Measurements from ENCODE around the gene IL19. TPM values are rescaled to one million over a fixed set of nuclear protein-coding genes. Genes with fewer than 3 reads are reported as not detected.
A peak's percentile ranks its signal among the peaks of the same experiment; 100 is the strongest.

IL19 gene
- total RNA-seq, 2 experiments from 2014 or later = not detected

DNA sequence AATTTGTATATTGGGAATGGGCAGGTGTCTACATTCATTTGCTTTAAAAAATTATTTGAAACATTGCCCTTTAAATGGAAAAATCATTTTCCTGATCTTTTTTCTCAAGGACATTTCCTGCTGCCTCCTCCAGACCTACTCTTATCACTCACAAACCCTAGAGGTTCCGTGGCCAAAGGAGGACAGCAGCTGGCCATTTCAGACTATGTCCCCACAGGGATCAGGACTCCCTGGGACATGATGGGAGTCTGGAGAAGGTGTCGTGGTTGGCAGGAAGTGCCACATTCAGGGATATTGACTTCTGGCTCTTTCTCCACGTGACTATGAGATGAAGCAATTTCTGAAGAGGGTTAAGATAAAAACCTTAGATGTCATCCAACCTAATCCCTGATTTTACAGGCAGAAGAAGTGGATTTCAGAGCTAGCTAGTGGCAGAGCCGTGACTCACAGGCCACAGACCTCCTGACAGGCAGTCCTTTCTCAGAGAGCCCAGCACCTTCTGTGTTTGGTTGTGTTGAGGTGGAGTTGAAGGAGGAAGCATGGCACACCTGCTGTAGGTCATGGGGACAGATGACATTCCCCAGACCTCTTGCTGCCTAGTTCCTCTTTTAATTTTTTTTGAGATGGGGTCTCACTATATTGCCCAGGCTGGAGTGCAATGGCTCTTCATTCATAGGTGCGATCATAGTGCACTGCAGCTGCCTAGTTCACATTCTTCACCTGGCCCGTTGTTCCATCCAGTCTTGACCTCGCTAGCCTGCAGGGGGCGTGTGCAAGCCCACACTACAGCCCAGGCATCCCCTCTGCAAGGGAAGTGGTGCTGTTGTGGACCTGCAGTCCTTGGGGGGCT, 27.2 kb downstream of the IL19 start:
- H3K27ac Mint-ChIP-seq = no peak overlapping the region
- peaks cover 51% of the 10 kb centered on the region for H3K4me1 Mint-ChIP-seq
- H3K9me3 Mint-ChIP-seq = peaks cover 2% of the 10 kb centered on the region
- peaks cover 2% of the 10 kb centered on the region for H3K36me3 Mint-ChIP-seq
- H3K4me3 Mint-ChIP-seq = no peak overlapping the region
- H3K27me3 Mint-ChIP-seq = no peaks in the 10 kb centered on the region
- DNase-seq = no peak

DNA sequence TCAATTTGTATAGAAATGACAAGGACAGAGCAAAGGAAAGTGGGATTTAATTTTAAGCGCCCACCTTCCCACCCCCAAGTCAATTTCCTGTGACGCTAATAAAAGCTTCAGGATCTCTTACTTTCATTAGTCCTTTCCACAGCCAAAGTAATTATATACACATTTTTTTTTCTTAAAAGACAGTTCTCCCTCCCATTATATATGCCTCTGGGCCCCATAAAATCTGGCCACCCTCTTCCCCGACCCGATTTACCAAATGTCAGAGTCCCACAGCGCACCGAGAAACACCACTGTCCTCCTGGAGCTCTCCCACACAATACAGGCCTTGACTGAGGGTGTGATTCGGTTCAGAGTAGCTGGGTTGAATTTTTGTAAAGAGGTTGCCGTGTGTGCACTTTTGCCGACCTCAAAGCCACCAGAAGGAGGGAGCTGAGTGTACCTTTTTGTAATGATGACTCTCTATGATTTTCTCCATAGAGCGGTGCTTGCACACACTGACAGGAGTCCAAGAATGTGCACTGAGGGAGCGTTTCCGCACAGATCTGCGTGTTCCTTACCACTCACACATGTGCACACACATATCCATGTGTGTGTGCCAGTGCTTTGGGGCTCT, 27.9 kb downstream of the IL19 start:
- Mint-ChIP-seq H3K9me3 (peaks cover 2% of the 10 kb centered on the region), H3K4me3 (no peak overlapping the region), H3K4me1 (peaks cover 57% of the 10 kb centered on the region), H3K27ac (no peak overlapping the region), H3K36me3 (peaks cover 2% of the 10 kb centered on the region), H3K27me3 (no peaks in the 10 kb centered on the region)
- DNase-seq = no peak

DNA sequence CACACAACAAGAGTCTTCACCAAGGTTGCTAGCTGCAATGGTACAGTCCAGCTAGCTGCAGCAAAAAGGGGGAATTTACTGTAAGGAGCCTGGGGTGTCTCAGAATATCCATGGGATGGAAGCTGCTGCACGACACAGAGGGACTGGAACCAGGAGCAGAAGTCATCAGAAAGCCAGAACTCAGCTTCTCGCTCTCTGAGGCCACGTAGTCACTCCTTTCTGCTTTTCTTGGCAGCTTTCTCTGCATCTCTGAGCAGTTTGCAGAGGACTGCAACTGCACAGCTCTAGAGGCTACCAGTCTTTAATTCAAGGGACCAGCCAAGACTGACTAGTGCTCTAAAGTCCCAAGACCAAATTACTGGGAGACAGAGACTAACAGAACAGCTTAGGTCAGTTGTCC, 28.7 kb downstream of the IL19 start:
- peaks cover 1% of the 10 kb centered on the region for H3K36me3 Mint-ChIP-seq
- H3K4me1 Mint-ChIP-seq = peaks cover 58% of the 10 kb centered on the region
- no peak overlapping the region for H3K4me3 Mint-ChIP-seq
- H3K27me3 Mint-ChIP-seq = no peaks in the 10 kb centered on the region
- no peak overlapping the region for H3K27ac Mint-ChIP-seq
- H3K9me3 Mint-ChIP-seq = peaks cover 1% of the 10 kb centered on the region
- DNase-seq = no peak

- Mint-ChIP-seq H3K27me3 (no peaks in the 10 kb centered on the region), H3K36me3 (no peaks in the 10 kb centered on the region), H3K4me1 (peaks cover 60% of the 10 kb centered on the region), H3K27ac (no peak overlapping the region), H3K9me3 (no peaks in the 10 kb centered on the region), H3K4me3 (no peak overlapping the region)
- DNase-seq = no peak
Observed at GRCh38 chr1:206800411-206800810, 29.8 kb downstream of the IL19 start.

GRCh38 chr1:206800891-206801290, 30.3 kb downstream of the IL19 start:
- H3K36me3 Mint-ChIP-seq = no peaks in the 10 kb centered on the region
- H3K4me1 Mint-ChIP-seq = peaks cover 60% of the 10 kb centered on the region
- H3K27me3 Mint-ChIP-seq = no peaks in the 10 kb centered on the region
- no peaks in the 10 kb centered on the region for H3K9me3 Mint-ChIP-seq
- no peak for DNase-seq
- H3K4me3 Mint-ChIP-seq = no peak overlapping the region
- H3K27ac Mint-ChIP-seq = no peak overlapping the region

DNA sequence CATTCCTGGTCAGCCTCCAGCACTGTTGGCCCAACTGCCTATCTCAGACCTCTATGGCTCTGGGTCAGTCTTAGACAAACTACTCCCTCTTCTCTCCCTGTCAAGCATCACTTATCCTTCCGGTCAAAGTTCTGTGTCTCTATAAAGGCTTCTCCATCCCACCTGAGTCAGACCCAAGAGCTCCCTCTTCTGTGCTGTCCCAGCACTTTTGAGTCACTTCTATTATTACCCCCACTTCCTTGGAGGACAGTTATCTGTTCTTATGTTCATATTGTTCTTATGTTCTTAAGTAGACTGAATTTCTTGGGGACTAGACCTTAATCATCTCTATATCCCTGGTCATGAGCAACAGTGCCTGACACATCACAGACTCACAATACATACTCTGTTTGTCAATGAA, 30.9 kb downstream of the IL19 start:
- Mint-ChIP-seq H3K9me3 (no peaks in the 10 kb centered on the region), H3K36me3 (no peaks in the 10 kb centered on the region), H3K27ac (no peak overlapping the region), H3K4me3 (no peak overlapping the region), H3K4me1 (peaks cover 64% of the 10 kb centered on the region), H3K27me3 (no peaks in the 10 kb centered on the region)
- no peak for DNase-seq

DNA sequence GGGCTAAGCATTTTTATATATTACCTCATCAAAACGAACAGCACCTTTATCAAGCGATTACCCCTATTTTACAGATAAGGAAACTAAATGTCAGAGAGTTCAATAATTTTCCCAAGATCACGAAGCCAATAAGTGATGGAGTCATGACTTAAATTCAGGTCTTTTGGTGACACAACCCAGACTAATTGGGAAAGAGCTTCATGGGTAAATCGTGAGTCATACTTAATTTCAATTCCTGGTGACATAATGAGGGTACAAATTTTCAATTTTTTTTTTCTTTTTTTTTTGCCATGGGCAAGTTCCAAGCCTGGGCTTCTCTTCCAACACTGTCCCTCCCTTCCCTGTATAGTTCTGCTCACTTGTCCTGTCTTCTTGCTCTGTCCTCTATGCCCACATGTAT, 31.8 kb downstream of the IL19 start:
- peak overlapping the region; percentile 83 for H3K27ac Mint-ChIP-seq
- H3K36me3 Mint-ChIP-seq = no peaks in the 10 kb centered on the region
- no peaks in the 10 kb centered on the region for H3K27me3 Mint-ChIP-seq
- H3K4me1 Mint-ChIP-seq = peaks cover 70% of the 10 kb centered on the region
- H3K9me3 Mint-ChIP-seq = no peaks in the 10 kb centered on the region
- peak overlapping the region; percentile 26 for H3K4me3 Mint-ChIP-seq
- no peak for DNase-seq

DNA sequence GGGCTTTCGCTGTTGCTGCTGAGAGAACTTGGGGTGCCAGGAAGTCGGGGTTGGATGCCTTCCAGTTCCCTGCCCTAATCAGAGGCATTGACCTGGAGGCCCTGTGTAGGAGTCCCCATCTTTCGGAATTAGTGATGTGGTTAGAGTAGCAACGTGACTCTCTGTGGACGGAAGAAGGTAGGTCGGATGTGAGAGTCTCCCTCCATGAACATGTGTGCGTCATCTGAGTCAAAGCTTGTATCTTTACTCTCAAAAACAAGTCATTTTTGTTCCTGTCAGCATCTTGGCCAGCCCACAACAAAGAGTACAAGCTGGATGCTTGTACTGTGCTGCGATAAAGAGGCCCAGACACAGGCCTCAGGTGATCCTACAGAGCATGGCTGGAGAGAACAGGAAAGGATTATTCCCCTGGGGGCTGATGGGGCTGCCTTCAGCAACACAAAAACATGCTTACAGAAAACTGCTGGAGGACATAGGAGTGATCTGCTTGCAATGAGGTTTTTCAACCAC, 32.7 kb downstream of the IL19 start:
- H3K4me3 Mint-ChIP-seq = peak overlapping the region; percentile 26
- H3K27ac Mint-ChIP-seq = peak overlapping the region; percentile 83
- H3K4me1 Mint-ChIP-seq = peaks cover 74% of the 10 kb centered on the region
- no peaks in the 10 kb centered on the region for H3K9me3 Mint-ChIP-seq
- H3K36me3 Mint-ChIP-seq = no peaks in the 10 kb centered on the region
- H3K27me3 Mint-ChIP-seq = no peaks in the 10 kb centered on the region
- DNase-seq = peak; percentile 79

DNA sequence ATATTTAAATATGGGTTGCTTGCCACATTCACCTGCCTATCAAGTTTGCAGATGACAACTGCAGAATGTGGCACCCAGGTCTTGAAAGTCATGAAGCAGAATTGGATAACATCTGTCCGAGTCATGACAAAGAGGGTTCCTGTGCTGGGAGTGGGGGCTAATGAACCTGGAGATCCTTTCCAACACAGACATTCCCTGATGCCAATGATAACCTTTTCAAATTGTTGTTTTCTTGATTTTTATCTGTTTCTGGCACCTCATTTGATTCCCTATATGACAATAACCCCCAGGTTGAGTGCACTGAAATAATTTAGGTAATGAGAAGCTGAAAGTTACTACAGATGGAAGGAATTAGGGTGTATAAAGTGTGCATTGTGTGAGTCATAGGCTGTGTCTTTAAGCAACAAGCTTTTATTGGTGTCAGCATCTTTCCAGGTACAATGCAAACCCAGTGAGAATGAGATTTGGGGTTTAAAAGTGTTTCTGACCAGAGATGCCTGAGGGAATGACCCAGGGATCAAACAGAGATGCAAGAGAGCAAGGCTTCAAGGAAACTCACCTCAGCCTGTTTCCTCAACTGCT, 33.7 kb downstream of the IL19 start:
- peak overlapping the region; percentile 15 for H3K4me3 Mint-ChIP-seq

DNA sequence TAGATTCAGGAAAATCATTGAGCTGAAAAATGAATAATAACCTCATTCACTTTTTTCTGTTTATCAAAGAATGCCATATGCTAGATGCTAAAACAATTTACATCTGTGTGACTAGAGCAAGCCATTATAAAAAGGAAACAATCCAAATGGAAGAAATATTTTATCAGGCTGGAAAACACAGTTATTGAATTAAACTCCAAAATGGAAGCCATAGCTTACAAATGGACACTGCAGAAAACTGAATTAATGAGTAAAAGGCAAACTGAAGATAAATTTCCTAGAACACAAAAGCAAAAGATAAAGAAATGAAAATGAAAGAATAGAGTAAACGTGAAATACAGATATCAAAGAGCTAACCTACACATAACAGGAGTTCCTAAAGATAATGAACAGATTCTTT, 34.8 kb downstream of the IL19 start:
- no peak overlapping the region for H3K4me3 Mint-ChIP-seq
- H3K9me3 Mint-ChIP-seq = no peaks in the 10 kb centered on the region
- H3K27ac Mint-ChIP-seq = peak overlapping the region; percentile 28

More for the DNA sequence above, 33.7 kb downstream of the IL19 start:
- H3K36me3 Mint-ChIP-seq = no peaks in the 10 kb centered on the region
- peaks cover 75% of the 10 kb centered on the region for H3K4me1 Mint-ChIP-seq
- no peaks in the 10 kb centered on the region for H3K27me3 Mint-ChIP-seq
- DNase-seq = no peak
- H3K9me3 Mint-ChIP-seq = no peaks in the 10 kb centered on the region
- peak overlapping the region; percentile 83 for H3K27ac Mint-ChIP-seq

GRCh38 chr1:206808615-206809014, 38.0 kb downstream of the IL19 start:
- peak; percentile 44 for DNase-seq
- peaks cover 3% of the 10 kb centered on the region for H3K36me3 Mint-ChIP-seq
- H3K9me3 Mint-ChIP-seq = peaks cover 5% of the 10 kb centered on the region
- peaks cover 50% of the 10 kb centered on the region for H3K4me1 Mint-ChIP-seq
- H3K27ac Mint-ChIP-seq = no peak overlapping the region
- no peaks in the 10 kb centered on the region for H3K27me3 Mint-ChIP-seq
- no peak overlapping the region for H3K4me3 Mint-ChIP-seq

More for the DNA sequence above, 34.8 kb downstream of the IL19 start:
- Mint-ChIP-seq H3K4me1 (peaks cover 76% of the 10 kb centered on the region), H3K27me3 (no peaks in the 10 kb centered on the region), H3K36me3 (no peaks in the 10 kb centered on the region)
- no peak for DNase-seq

DNA sequence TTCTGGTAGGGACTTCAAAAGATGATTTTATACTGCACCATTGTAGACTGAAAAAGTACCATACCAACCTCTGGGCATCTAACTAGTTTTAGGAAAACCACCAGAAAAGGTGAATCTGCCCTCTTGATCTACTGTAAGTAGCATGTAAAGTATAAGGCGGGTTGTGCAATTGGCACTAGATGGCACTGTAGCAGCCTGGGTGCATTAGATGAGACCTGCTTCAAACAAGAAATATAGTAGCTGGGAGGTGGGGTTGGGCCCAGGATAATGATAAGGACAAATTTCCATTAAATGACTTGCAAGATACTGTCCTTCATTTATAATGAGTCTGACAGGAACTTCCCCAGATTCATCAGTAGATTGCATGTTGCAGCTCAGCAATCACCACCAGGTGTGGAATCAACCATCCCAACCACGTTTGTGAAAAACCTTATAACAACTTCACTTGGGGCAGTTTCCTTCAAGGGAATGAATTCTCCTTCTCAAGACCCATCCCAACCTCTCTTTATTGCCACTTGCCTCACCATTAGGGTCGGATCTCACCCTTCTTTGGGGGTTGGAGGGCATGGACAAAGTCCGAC, 39.0 kb downstream of the IL19 start:
- peaks cover 47% of the 10 kb centered on the region for H3K4me1 Mint-ChIP-seq
- no peak overlapping the region for H3K4me3 Mint-ChIP-seq
- peaks cover 3% of the 10 kb centered on the region for H3K36me3 Mint-ChIP-seq
- H3K9me3 Mint-ChIP-seq = peaks cover 7% of the 10 kb centered on the region
- H3K27ac Mint-ChIP-seq = no peak overlapping the region
- no peaks in the 10 kb centered on the region for H3K27me3 Mint-ChIP-seq
- DNase-seq = no peak

DNA sequence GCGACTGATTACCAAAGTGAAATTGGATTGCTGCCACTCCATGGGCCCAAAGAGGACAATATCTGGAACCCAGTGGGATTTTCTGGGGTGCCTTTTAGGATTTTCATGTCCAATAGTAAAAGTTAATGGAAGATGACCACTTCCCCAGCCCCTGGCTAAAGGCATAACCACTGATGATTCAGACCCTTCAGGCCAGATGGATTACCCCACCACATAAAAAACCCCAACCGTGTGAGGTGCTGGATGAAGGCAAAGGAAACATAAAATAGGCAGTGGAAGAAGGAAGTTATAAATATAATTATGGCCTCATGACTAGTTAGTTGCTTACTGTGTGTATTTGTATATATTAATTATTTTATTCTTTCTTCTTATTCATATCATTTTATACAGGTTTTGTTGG, 41.9 kb downstream of the IL19 start:
- no peak overlapping the region for H3K4me3 Mint-ChIP-seq
- peaks cover 7% of the 10 kb centered on the region for H3K9me3 Mint-ChIP-seq
- H3K27ac Mint-ChIP-seq = no peak overlapping the region
- no peak for DNase-seq
- peaks cover 3% of the 10 kb centered on the region for H3K36me3 Mint-ChIP-seq
- peaks cover 41% of the 10 kb centered on the region for H3K4me1 Mint-ChIP-seq
- H3K27me3 Mint-ChIP-seq = no peaks in the 10 kb centered on the region

DNA sequence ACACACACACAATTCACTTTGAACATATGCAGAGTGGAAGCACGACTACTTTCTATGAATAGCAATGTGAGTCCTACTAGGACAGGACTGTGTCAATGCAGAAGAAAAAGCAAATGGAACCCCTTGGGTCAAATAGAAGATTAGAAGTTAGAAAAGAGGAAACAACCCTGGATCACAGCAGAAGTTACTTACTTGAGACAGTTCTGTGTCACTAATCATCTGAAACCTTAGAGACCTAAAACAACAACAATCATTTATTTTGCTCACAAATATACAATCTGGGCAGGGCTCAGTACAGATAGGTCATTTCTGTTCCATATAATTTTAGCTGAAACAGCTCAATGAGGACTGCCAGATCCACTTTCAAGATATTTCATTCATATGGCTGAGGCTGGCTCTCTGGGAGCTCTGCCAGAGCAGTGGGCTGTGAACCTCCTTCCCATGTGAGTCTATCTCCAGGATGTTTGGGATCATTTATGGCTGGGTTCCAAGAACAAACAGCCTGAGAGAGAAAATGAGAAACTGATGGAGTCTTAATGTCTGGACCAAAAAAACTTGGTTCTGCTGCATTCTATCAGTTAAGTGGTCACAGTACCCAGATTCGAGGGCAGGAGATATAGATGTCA, 44.3 kb downstream of the IL19 start:
- Mint-ChIP-seq H3K27ac (no peak overlapping the region), H3K4me1 (peaks cover 30% of the 10 kb centered on the region), H3K36me3 (peaks cover 3% of the 10 kb centered on the region), H3K9me3 (peaks cover 7% of the 10 kb centered on the region), H3K4me3 (no peak overlapping the region), H3K27me3 (no peaks in the 10 kb centered on the region)
- no peak for DNase-seq
